Astrocyte of the cerebellum (primary cell): ENCODE measurements around the gene PCDHGA10.
"Not testable (repeated sequence)": the region's sequence is repeated elsewhere in the genome, so short reads cannot be mapped to it uniquely, and the experiment has no call there.

Source experiments
- DNase-seq: peaks from one replicate; pipeline ENCODE4 v3.0.0-alpha.2; 2011; ENCODE audit warnings: low read depth
- H3K4me3 ChIP-seq: 2 replicates; pipeline ENCODE4 v1.5.1; 2011; ENCODE audit warnings: mild to moderate bottlenecking, low read depth, low read length, moderate library complexity
- CTCF ChIP-seq: IDR thresholded peaks from 2 replicates; pipeline ENCODE4 v1.5.1; 2012; ENCODE audit warnings: low read length, low read depth, moderate library complexity, mild to moderate bottlenecking; ENCODE audit errors: missing control alignments
- in situ Hi-C: cut with HindIII; loops from 2 replicates; pipeline ENCODE4 v1.10.0; 2017; ENCODE audit warnings: low sequenced_read_pairs

The PCDHGA10 gene

DNA sequence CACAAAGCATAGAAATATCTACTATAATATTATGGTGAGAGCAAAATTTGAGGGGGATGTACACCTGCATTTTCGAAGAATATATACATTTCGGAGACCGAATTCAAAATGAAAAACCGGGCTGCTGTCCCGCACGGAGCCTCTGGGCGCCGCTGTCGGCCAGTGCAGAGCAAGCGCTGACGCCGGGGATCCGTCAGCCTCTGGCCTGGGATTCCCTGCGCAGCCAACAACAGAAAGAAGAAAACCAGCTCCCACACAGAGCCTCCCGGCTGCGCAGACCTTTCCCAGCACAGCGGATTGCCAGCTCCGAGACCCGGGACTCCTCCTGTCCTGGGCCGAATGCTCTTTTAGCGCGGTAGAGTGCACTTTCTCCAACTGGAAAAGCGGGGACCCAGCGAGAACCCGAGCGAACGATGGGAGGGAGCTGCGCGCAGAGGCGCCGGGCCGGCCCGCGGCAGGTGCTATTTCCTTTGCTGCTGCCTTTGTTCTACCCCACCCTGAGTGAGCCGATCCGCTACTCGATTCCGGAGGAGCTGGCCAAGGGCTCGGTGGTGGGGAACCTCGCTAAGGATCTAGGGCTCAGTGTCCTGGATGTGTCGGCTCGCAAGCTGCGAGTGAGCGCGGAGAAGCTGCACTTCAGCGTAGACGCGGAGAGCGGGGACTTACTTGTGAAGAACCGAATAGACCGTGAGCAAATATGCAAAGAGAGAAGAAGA lies 4.8 kb upstream of the PCDHGA10 start, which contains the start of gene PCDHGB6:
TSS of gene PCDHGB6 (plus strand) at position 232 of the 716 bp plus-strand sequence. CDS start at position 414, 182 bp downstream.
- peak within 1 kb of the TSS; percentile 26 for H3K4me3 ChIP-seq
- DNase-seq, in situ Hi-C loops: not testable (repeated sequence)
- peak; percentile 42 for TF ChIP-seq CTCF

DNA sequence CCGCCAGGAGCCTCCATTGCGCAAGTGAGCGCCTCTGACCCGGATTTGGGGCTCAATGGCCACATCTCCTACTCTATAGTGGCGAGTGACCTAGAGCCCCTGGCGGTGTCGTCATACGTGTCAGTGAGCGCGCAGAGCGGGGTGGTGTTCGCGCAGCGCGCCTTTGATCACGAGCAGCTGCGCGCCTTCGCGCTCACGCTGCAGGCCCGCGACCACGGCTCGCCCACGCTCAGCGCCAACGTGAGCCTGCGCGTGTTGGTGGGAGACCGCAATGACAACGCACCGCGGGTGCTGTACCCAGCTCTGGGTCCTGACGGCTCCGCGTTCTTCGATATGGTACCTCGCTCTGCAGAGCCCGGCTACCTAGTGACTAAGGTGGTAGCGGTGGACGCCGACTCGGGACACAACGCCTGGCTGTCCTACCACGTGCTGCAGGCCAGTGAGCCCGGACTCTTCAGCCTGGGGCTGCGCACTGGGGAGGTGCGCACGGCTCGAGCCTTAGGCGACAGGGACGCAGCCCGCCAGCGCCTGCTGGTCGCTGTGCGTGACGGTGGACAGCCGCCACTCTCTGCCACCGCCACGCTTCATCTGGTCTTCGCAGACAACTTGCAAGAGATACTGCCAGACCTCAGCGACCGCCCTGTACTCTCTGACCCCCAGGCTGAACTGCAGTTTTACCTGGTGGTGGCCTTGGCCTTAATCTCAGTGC lies 3.0 kb upstream of the PCDHGA10 start:
- H3K4me3 ChIP-seq, result no peak overlapping the region
- TF ChIP-seq CTCF, result no peak
- in situ Hi-C loops, result no loop called here
- DNase-seq, result no peak

GRCh38 chr5:141411575-141411974 lies 1.2 kb upstream of the PCDHGA10 start:
- in situ Hi-C loops, result no loop called here
- no peak for DNase-seq
- no peak for TF ChIP-seq CTCF

DNA sequence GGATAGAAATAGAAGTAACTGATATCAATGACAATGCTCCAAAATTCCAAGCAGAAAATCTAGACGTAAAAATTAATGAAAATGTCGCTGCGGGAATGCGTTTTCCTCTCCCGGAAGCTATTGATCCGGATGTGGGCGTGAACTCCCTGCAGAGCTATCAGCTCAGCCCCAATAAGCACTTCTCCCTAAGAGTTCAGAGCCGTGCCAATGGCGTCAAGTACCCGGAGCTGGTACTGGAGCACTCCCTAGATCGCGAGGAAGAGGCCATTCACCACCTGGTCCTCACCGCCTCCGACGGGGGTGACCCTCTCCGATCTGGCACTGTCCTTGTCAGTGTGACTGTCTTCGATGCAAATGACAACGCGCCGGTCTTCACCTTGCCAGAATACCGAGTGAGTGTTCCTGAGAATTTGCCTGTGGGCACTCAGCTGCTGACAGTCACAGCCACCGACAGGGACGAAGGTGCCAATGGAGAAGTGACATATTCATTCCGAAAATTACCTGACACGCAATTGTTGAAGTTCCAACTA lies 818 bp downstream of the PCDHGA10 start:
- H3K4me3 ChIP-seq, result peak overlapping the region; percentile 49
- TF ChIP-seq CTCF, result no peak
- no peak for DNase-seq
- in situ Hi-C loops, result no loop called here

More at GRCh38 chr5:141411575-141411974, 1.2 kb upstream of the PCDHGA10 start:
- H3K4me3 ChIP-seq, result no peak overlapping the region

- H3K4me3 ChIP-seq, in situ Hi-C loops, DNase-seq: not testable (repeated sequence)
Observed at GRCh38 chr5:141414548-141415274, 1.9 kb downstream of the PCDHGA10 start.

DNA sequence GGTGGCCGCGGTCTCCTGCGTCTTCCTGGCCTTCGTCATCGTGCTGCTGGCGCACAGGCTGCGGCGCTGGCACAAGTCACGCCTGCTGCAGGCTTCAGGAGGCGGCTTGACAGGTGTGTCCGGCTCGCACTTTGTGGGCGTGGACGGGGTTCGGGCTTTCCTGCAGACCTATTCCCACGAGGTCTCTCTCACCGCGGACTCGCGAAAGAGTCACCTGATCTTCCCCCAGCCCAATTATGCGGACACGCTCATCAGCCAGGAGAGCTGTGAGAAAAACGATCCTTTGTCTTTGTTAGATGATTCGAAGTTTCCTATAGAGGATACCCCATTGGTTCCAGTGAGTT lies 2.5 kb downstream of the PCDHGA10 start:
- DNase-seq, in situ Hi-C loops, H3K4me3 ChIP-seq: not testable (repeated sequence)

GRCh38 chr5:141417494-141418172 lies 4.8 kb downstream of the PCDHGA10 start, which contains the start of gene PCDHGB7:
PCDHGB7 (plus strand) TSS chr5:141417677; CDS start chr5:141417860, 183 bp downstream.
- in situ Hi-C loops, result not testable (repeated sequence)

More at GRCh38 chr5:141417494-141418172, 4.8 kb downstream of the PCDHGA10 start, which contains the start of gene PCDHGB7:
- peak; percentile 64 for DNase-seq
- TF ChIP-seq CTCF, result peak; percentile 72
- H3K4me3 ChIP-seq, result peak within 1 kb of the TSS; percentile 41
